ENCODE measurements around the gene MAT2A.

GRCh38 chr2:85557130-85557529, 18.2 kb downstream of the MAT2A start:
- TF ChIP-seq POLR2AphosphoS5 (IDR thresholded peaks at IDR 0.05) (no peak), CTCF (IDR thresholded peaks at IDR 0.05) (no peak)

Measured in upper lobe of left lung (tissue), 4 donors.